Kidney (tissue), 14 donors: ENCODE measurements around the gene TRAPPC12. TPM values are rescaled to one million over a fixed set of nuclear protein-coding genes. Genes with fewer than 3 reads are reported as not detected.

ENCODE experiments used
- DNase-seq, 5 donors: peaks; one replicate each; pipeline ENCODE4 v3.0.0-alpha.2; 2013 to 2020
- FAIRE-seq: peaks from 2 replicates; lab custom pipeline; 2012; peaks lifted over from hg19 to GRCh38; lab: Jason Lieb, UNC
- H3K27ac ChIP-seq, 2 donors: one replicate each; pipeline ENCODE4 v1.7.0; 2013; ENCODE audit warnings: low read depth in 2 of 2, low read length in 2 of 2, inconsistent platforms in 1 of 2
- H3K27me3 ChIP-seq: one replicate; pipeline ENCODE4 v1.7.1; 2013; ENCODE audit warnings: low read length, inconsistent platforms; ENCODE audit not compliant: control insufficient read depth, insufficient read depth
- H3K36me3 ChIP-seq, 3 donors: one replicate each; pipeline versions ENCODE4 v1.7.0 to v1.7.1; 2013; ENCODE audit warnings: low read length in 3 of 3, control low read depth in 1 of 3, inconsistent platforms in 1 of 3; ENCODE audit not compliant: insufficient read depth in 3 of 3, control insufficient read depth in 2 of 3
- H3K4me1 ChIP-seq, 3 donors: one replicate each; pipeline versions ENCODE4 v1.7.0 to v1.7.1; 2013; ENCODE audit warnings: low read length in 3 of 3, inconsistent platforms in 1 of 3, low read depth in 1 of 3; ENCODE audit not compliant: control insufficient read depth in 2 of 3, insufficient read depth in 2 of 3
- H3K4me3 ChIP-seq, 3 donors: one replicate each; pipeline versions ENCODE4 v1.7.0 to v1.8.1; 2013; ENCODE audit warnings: low read length in 3 of 3, control low read depth in 1 of 3, inconsistent platforms in 1 of 3
- H3K9ac ChIP-seq, 3 donors: one replicate each; pipeline versions ENCODE4 v1.7.0 to v1.7.1; 2013; ENCODE audit warnings: low read length in 3 of 3, control low read depth in 1 of 3, inconsistent platforms in 1 of 3
- H3K9me3 ChIP-seq, 3 donors: one replicate each; pipeline versions ENCODE4 v1.7.0 to v1.7.1; 2013; ENCODE audit warnings: low read length in 3 of 3, control low read depth in 1 of 3, inconsistent platforms in 1 of 3; ENCODE audit not compliant: control insufficient read depth in 2 of 3, insufficient read depth in 1 of 3
- intact Hi-C: fragments of 100-400 bp; cut with DNase I; formaldehyde crosslinking; loops from one replicate; pipeline ENCODE4 v1.11.1; 2022
- polyA plus RNA-seq: library from polyadenylated mRNA; stranded (reverse); fragments of 350-450 nt; fragmentation: Illumina TruSeq; extraction: RNeasy Lipid Tissue Mini Kit (QIAGEN cat#74804); gene quantifications from one replicate; pipeline ENCODE4 v1.2.3, GENCODE V29; 2014; ENCODE audit warnings: low read depth, low replicate concordance; ENCODE audit not compliant: insufficient read depth
- total RNA-seq: library from RNA; stranded (reverse); fragmentation: NEBNext Ultra II Directional; extraction: Animal tissue kit (Norgen Biotek cat#: 25700); gene quantifications from one replicate; pipeline ENCODE4 v1.2.1, GENCODE V29; 2021
- TF ChIP-seq, protein P1 (sequence below): IDR thresholded peaks from 3 replicates; pipeline ENCODE4 v1.5.1; 2012; ENCODE audit warnings: mild to moderate bottlenecking, moderate library complexity, borderline replicate concordance; ENCODE audit not compliant: insufficient read depth; ENCODE audit errors: extremely low read depth
- donor health status: control.
- donor health status: control.
- donor health status: control.
- donor health status: control.
- donor health status: control.
- donor health status: DM: yes; HTN: yes; CAD: no.
- donor health status: Normal renal cell carcinoma (clear cell type).

Gene TRAPPC12
- total and polyA plus RNA-seq, 2 donors from 2014 or later, result 81.6 to 104 TPM

GRCh38 chr2:3463944-3464343, 84.5 kb downstream of the TRAPPC12 start:
- no peaks in the 10 kb centered on the region for H3K9me3 ChIP-seq
- no peak overlapping the region for H3K9ac ChIP-seq
- FAIRE-seq (no peak), DNase-seq (no peak)
- H3K4me3 ChIP-seq, result no peak overlapping the region
- TF ChIP-seq, protein P1, sequence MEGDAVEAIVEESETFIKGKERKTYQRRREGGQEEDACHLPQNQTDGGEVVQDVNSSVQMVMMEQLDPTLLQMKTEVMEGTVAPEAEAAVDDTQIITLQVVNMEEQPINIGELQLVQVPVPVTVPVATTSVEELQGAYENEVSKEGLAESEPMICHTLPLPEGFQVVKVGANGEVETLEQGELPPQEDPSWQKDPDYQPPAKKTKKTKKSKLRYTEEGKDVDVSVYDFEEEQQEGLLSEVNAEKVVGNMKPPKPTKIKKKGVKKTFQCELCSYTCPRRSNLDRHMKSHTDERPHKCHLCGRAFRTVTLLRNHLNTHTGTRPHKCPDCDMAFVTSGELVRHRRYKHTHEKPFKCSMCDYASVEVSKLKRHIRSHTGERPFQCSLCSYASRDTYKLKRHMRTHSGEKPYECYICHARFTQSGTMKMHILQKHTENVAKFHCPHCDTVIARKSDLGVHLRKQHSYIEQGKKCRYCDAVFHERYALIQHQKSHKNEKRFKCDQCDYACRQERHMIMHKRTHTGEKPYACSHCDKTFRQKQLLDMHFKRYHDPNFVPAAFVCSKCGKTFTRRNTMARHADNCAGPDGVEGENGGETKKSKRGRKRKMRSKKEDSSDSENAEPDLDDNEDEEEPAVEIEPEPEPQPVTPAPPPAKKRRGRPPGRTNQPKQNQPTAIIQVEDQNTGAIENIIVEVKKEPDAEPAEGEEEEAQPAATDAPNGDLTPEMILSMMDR, result no peak
- peaks cover 0 to 9% (median 0%) of the 10 kb centered on the region in 3 donors for H3K4me1 ChIP-seq
- H3K36me3 ChIP-seq, result peaks cover 0 to 47% (median 22%) of the 10 kb centered on the region in 3 donors
- intact Hi-C loops, result no loop called here
- no peak overlapping the region for H3K27ac ChIP-seq
- no peaks in the 10 kb centered on the region for H3K27me3 ChIP-seq

DNA sequence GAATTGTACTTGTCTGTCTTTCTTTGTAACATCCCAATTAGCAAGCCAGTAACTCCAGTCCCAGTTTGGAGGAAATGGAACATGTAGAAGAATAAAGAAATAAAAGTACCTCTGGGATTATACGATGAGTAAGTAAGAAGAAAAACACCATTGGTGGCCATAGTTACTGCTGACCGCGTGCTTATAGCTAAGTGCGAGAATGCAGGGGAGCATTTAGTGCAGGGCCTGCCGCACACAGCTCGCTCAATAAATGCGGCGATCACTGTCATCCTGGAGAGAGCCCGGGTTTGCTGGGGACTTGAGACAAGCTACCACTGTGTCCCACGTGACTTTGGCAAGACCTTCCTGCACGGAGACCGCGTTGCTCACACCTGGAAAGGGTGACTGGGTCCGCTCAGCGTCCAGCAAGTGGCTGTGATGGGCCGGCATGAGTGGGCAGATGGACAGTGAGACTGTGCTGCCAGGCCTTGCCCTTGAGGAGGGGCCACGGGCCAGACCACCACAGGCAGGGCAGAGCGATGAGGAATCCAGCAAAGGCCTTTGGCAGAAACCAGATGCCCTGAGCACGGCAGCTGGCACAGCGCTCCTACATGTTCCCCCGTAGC, 85.0 kb downstream of the TRAPPC12 start:
- Histone ChIP-seq H3K9me3 (no peaks in the 10 kb centered on the region), H3K4me1 (peaks cover 0 to 9% (median 0%) of the 10 kb centered on the region in 3 donors), H3K27me3 (no peaks in the 10 kb centered on the region), H3K36me3 (peaks cover 0 to 48% (median 23%) of the 10 kb centered on the region in 3 donors), H3K27ac (no peak overlapping the region), H3K9ac (no peak overlapping the region), H3K4me3 (no peak overlapping the region)
- FAIRE-seq, result no peak
- TF ChIP-seq, protein P1, result no peak
- no peak for DNase-seq
- intact Hi-C loops, result no loop called here

DNA sequence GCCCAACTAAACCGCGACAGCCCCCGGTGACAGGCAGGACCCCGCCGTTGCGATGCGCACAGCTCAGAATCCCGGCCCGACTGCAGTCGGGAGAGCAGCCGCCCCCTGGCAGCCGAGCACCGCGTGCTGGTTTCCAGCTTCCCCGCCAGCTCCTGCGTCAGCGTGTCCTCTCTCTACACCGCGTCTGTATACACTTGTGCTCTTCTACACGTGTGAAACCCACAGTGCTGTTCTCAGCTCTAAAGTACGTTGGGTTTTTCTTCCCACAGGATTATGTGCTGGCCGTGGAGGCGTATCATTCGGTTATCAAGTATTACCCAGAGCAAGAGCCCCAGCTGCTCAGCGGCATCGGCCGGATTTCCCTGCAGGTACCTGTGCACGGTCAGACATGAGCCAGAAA, 85.8 kb downstream of the TRAPPC12 start:
- H3K9me3 ChIP-seq, result no peaks in the 10 kb centered on the region
- H3K27ac ChIP-seq, result no peak overlapping the region
- intact Hi-C loops, result no loop called here
- H3K36me3 ChIP-seq, result peaks cover 0 to 53% (median 23%) of the 10 kb centered on the region in 3 donors
- no peak overlapping the region for H3K4me3 ChIP-seq
- peaks cover 0 to 9% (median 0%) of the 10 kb centered on the region in 3 donors for H3K4me1 ChIP-seq
- H3K27me3 ChIP-seq, result no peaks in the 10 kb centered on the region
- H3K9ac ChIP-seq, result no peak overlapping the region
- TF ChIP-seq, protein P1, result no peak
- DNase-seq (no peak), FAIRE-seq (no peak)
